Smooth muscle cell (in vitro differentiated cells): ENCODE data around the gene CD300LG. TPM values are rescaled to one million over a fixed set of nuclear protein-coding genes. Genes with fewer than 3 reads are reported as not detected.

Source experiments
- DNase-seq: peaks from one replicate; lab custom pipeline; 2025; ENCODE audit not compliant: unreplicated experiment; lab: John Stamatoyannopoulos, UW
- H2AFZ ChIP-seq: fragments of 200-600 bp; sonication (generic); 2 replicates; pipeline ENCODE4 v1.6.0; 2016; ENCODE audit warnings: antibody characterized with exemption, low read depth, mild to moderate bottlenecking
- H3F3A ChIP-seq: fragments of 200-600 bp; sonication (generic); 2 replicates; pipeline ENCODE4 v1.6.0; 2017; ENCODE audit warnings: antibody characterized with exemption, low read depth
- H3K27ac ChIP-seq: fragments of 200-600 bp; sonication (generic); 2 replicates; pipeline ENCODE4 v1.5.1; 2016; ENCODE audit warnings: low read depth, mild to moderate bottlenecking
- H3K27me3 ChIP-seq: fragments of 200-600 bp; sonication (generic); 2 replicates; pipeline ENCODE4 v1.6.1; 2016; ENCODE audit warnings: low read depth, mild to moderate bottlenecking
- H3K36me3 ChIP-seq: fragments of 200-600 bp; sonication (generic); 2 replicates; pipeline ENCODE4 v1.5.1; 2016; ENCODE audit warnings: low read depth
- H3K4me1 ChIP-seq: fragments of 200-600 bp; sonication (generic); 2 replicates; pipeline ENCODE4 v1.5.1; 2016; ENCODE audit warnings: low read depth
- H3K4me2 ChIP-seq: fragments of 200-600 bp; sonication (generic); 2 replicates; pipeline ENCODE4 v1.6.0; 2016; ENCODE audit warnings: mild to moderate bottlenecking
- H3K4me3 ChIP-seq: fragments of 200-600 bp; sonication (generic); 2 replicates; pipeline ENCODE4 v1.5.1; 2016; ENCODE audit warnings: mild to moderate bottlenecking
- H3K79me2 ChIP-seq: fragments of 200-600 bp; sonication (generic); 2 replicates; pipeline ENCODE4 v1.6.0; 2016; ENCODE audit warnings: low read depth, mild to moderate bottlenecking
- H3K9ac ChIP-seq: fragments of 200-600 bp; sonication (generic); 2 replicates; pipeline ENCODE4 v1.6.0; 2016; ENCODE audit warnings: low read depth
- H3K9me3 ChIP-seq: fragments of 200-600 bp; sonication (generic); replicated peaks from 2 replicates; pipeline ENCODE4 v1.5.1; 2016; ENCODE audit warnings: low read depth
- H4K20me1 ChIP-seq: fragments of 200-600 bp; sonication (generic); 2 replicates; pipeline ENCODE4 v1.6.0; 2016; ENCODE audit warnings: low read depth
- WGBS: methylation state at CpG from one replicate; pipeline ENCODE4 v1.1.7; 2016; ENCODE audit warnings: low lambda C conversion rate; 5-methylcytosine and 5-hydroxymethylcytosine counted together
- polyA plus RNA-seq: library from polyadenylated mRNA; unstranded; fragments of >200 nt; fragmentation: Nextera tagmentation; extraction: Ambion mirVana; gene quantifications from 2 replicates; pipeline ENCODE4 v1.2.1, GENCODE V29; 2016
- total RNA-seq: library from RNA; depleted of rRNA; stranded (reverse); fragments of >200 nt; gene quantifications from 2 replicates; pipeline ENCODE4 v1.2.3, GENCODE V29; 2014
- TF ChIP-seq, protein P1 (sequence below): fragments of 200-600 bp; sonication (generic); IDR thresholded peaks from 2 replicates; pipeline ENCODE4 v1.5.1; 2017; ENCODE audit warnings: borderline replicate concordance, mild to moderate bottlenecking, antibody characterized with exemption; ENCODE audit not compliant: insufficient read depth, poor library complexity, severe bottlenecking

The CD300LG gene
- total and polyA plus RNA-seq, 2 experiments from 2014 or later = not detected

DNA sequence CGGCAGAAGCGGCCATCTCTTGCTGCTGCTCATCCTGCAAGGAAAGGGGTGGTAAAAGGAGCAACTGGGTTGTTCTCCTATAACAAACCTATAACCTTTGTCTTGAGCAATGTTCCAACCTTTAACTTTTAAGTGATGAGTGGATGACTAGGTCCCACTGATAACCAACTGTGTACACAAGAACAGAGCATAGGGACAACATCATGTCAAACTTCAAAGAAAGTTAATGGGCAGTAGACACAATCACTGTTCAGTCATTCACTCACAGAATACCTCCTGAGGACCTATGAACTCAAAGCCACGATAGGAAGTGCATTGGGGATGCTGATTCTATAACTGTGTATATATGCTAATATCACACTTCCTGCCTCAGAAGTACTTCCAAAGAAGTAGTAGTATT is 45.1 kb upstream of the CD300LG start:
- no peak overlapping the region for H2AFZ ChIP-seq
- no peaks in the 10 kb centered on the region for H3K79me2 ChIP-seq
- H3K4me3 ChIP-seq = no peak overlapping the region
- no peaks in the 10 kb centered on the region for H3K27me3 ChIP-seq
- no peak overlapping the region for H3K27ac ChIP-seq
- H4K20me1 ChIP-seq = no peaks in the 10 kb centered on the region
- no peaks in the 10 kb centered on the region for H3K4me1 ChIP-seq
- H3K4me2 ChIP-seq = no peak overlapping the region
- no peaks in the 10 kb centered on the region for H3K9me3 ChIP-seq
- H3K36me3 ChIP-seq = no peaks in the 10 kb centered on the region
- H3K9ac ChIP-seq = no peak overlapping the region
- TF ChIP-seq, protein P1, sequence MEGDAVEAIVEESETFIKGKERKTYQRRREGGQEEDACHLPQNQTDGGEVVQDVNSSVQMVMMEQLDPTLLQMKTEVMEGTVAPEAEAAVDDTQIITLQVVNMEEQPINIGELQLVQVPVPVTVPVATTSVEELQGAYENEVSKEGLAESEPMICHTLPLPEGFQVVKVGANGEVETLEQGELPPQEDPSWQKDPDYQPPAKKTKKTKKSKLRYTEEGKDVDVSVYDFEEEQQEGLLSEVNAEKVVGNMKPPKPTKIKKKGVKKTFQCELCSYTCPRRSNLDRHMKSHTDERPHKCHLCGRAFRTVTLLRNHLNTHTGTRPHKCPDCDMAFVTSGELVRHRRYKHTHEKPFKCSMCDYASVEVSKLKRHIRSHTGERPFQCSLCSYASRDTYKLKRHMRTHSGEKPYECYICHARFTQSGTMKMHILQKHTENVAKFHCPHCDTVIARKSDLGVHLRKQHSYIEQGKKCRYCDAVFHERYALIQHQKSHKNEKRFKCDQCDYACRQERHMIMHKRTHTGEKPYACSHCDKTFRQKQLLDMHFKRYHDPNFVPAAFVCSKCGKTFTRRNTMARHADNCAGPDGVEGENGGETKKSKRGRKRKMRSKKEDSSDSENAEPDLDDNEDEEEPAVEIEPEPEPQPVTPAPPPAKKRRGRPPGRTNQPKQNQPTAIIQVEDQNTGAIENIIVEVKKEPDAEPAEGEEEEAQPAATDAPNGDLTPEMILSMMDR = no peak
- H3F3A ChIP-seq = no peaks in the 10 kb centered on the region
- WGBS = 94% methylated on average over 3 of the region's 3 CpGs
- DNase-seq = no peak

DNA sequence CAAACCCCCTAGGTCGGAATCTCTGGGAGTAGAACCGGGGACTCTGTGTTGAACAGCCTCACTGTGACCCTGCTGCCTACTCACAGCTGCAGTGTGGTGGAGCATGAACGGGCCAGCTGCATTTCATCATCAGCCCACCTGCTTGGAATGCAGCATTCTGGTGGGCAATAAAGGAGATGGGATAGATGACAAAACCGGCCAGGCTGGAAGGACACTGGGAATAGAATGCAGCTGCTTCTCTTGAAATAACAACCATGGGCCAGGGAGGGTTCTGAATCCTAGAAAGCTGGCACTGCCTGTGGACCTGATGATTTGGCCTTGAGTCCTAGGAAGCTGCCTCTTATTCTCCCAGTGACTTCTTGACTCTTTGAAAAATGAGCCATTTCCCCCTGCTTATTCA is 43.2 kb upstream of the CD300LG start:
- no peak for DNase-seq
- H3K36me3 ChIP-seq = no peaks in the 10 kb centered on the region
- no peaks in the 10 kb centered on the region for H3F3A ChIP-seq
- TF ChIP-seq, protein P1 = no peak
- H3K4me1 ChIP-seq = no peaks in the 10 kb centered on the region
- no peak overlapping the region for H3K4me2 ChIP-seq
- H2AFZ ChIP-seq = no peak overlapping the region
- no peaks in the 10 kb centered on the region for H3K79me2 ChIP-seq
- H3K27ac ChIP-seq = no peak overlapping the region
- no peaks in the 10 kb centered on the region for H3K27me3 ChIP-seq
- H4K20me1 ChIP-seq = no peaks in the 10 kb centered on the region
- WGBS = 67% methylated on average over 4 of the region's 4 CpGs
- no peak overlapping the region for H3K9ac ChIP-seq
- H3K4me3 ChIP-seq = no peak overlapping the region
- no peaks in the 10 kb centered on the region for H3K9me3 ChIP-seq

GRCh38 chr17:43805117-43805516 is 41.9 kb upstream of the CD300LG start:
- TF ChIP-seq, protein P1 = no peak
- Histone ChIP-seq H3K27me3 (no peaks in the 10 kb centered on the region), H4K20me1 (no peaks in the 10 kb centered on the region), H3K4me3 (no peak overlapping the region), H3K9me3 (no peaks in the 10 kb centered on the region), H3K79me2 (no peaks in the 10 kb centered on the region), H3K4me1 (no peaks in the 10 kb centered on the region), H3K27ac (no peak overlapping the region), H3F3A (no peaks in the 10 kb centered on the region), H3K36me3 (no peaks in the 10 kb centered on the region), H3K4me2 (no peak overlapping the region), H2AFZ (no peak overlapping the region), H3K9ac (no peak overlapping the region)
- DNase-seq = no peak

- Histone ChIP-seq H3K4me3 (no peak overlapping the region), H3K27me3 (no peaks in the 10 kb centered on the region), H3K4me1 (no peaks in the 10 kb centered on the region), H4K20me1 (no peaks in the 10 kb centered on the region), H3K27ac (no peak overlapping the region), H2AFZ (no peak overlapping the region), H3K79me2 (no peaks in the 10 kb centered on the region), H3K4me2 (no peak overlapping the region), H3K9ac (no peak overlapping the region), H3F3A (no peaks in the 10 kb centered on the region), H3K36me3 (no peaks in the 10 kb centered on the region), H3K9me3 (no peaks in the 10 kb centered on the region)
- DNase-seq = no peak
- 83% methylated on average over 4 of the region's 4 CpGs for WGBS
- TF ChIP-seq, protein P1 = no peak
These were observed 38.9 kb upstream of the CD300LG start for GRCh38 chr17:43808076-43808475.
